ENCODE results near the gene GFY.

DNA sequence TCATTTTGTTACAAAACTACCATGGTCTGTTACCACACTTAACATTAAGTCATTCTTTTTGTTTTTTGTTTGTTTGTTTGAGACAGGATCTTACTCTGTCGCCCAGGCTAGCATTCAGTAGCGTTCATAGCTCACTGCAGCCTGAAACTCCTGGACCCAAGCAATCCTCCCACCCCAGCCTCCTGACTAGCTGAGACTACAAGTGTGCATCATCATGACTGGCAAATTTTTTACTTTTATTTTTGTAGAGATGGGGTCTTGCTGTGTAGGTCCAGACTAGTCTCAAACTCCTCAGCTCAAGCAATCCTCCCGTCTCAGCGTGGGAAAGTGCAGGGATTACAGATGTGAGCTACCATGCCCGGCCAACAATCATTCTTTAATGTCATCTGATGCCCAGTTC, 31.1 kb downstream of the GFY start:
- TF ChIP-seq, protein P1, sequence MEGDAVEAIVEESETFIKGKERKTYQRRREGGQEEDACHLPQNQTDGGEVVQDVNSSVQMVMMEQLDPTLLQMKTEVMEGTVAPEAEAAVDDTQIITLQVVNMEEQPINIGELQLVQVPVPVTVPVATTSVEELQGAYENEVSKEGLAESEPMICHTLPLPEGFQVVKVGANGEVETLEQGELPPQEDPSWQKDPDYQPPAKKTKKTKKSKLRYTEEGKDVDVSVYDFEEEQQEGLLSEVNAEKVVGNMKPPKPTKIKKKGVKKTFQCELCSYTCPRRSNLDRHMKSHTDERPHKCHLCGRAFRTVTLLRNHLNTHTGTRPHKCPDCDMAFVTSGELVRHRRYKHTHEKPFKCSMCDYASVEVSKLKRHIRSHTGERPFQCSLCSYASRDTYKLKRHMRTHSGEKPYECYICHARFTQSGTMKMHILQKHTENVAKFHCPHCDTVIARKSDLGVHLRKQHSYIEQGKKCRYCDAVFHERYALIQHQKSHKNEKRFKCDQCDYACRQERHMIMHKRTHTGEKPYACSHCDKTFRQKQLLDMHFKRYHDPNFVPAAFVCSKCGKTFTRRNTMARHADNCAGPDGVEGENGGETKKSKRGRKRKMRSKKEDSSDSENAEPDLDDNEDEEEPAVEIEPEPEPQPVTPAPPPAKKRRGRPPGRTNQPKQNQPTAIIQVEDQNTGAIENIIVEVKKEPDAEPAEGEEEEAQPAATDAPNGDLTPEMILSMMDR (IDR thresholded peaks at IDR 0.05; ENCODE audit: insufficient read depth, low read depth, low read length), result no peak
- no peak for TF ChIP-seq EZH2 (IDR thresholded peaks at IDR 0.05; ENCODE audit: insufficient read depth, low read length)

Data from astrocyte (in vitro differentiated cells and primary cell).